Suprapubic skin (tissue), 4 donors: ENCODE results near the gene RNF141. TPM values are rescaled to one million over a fixed set of nuclear protein-coding genes. Genes with fewer than 3 reads are reported as not detected.

Experiments
- DNase-seq, 2 donors: peaks; one replicate each; pipeline ENCODE4 v3.0.0-alpha.2; 2019; ENCODE audit warnings: low spot score in 2 of 2
- H3K27ac ChIP-seq: fragments of 200-600 bp; sonication (generic); one replicate; pipeline ENCODE4 v1.5.1; 2019
- H3K27me3 ChIP-seq: fragments of 200-600 bp; sonication (generic); one replicate; pipeline ENCODE4 v1.5.1; 2019
- H3K36me3 ChIP-seq: fragments of 200-600 bp; sonication (generic); one replicate; pipeline ENCODE4 v1.5.1; 2019
- H3K4me1 ChIP-seq: fragments of 200-600 bp; sonication (generic); one replicate; pipeline ENCODE4 v1.5.1; 2019
- H3K4me3 ChIP-seq: fragments of 200-600 bp; sonication (generic); one replicate; pipeline ENCODE4 v1.5.1; 2019; ENCODE audit warnings: mild to moderate bottlenecking
- H3K9me3 ChIP-seq: fragments of 200-600 bp; sonication (generic); one replicate; pipeline ENCODE4 v1.5.1; 2019
- EP300 ChIP-seq: sonication (generic); formaldehyde crosslinking; IDR thresholded peaks from one replicate; pipeline ENCODE4 v1.6.1; 2017; ENCODE audit warnings: antibody characterized with exemption
- POLR2A ChIP-seq, 2 donors: fragments of 450-650 bp; IDR thresholded peaks; one replicate each; pipeline ENCODE4 v1.6.1; 2017; ENCODE audit warnings: antibody characterized with exemption in 2 of 2, mild to moderate bottlenecking in 2 of 2, moderate library complexity in 2 of 2
- POLR2AphosphoS5 ChIP-seq, 3 donors: sonication (generic); formaldehyde crosslinking; IDR thresholded peaks; one replicate each; pipeline ENCODE4 v1.6.1; 2017; ENCODE audit warnings: antibody characterized with exemption in 3 of 3
- WGBS: methylation state at CpG from one replicate; pipeline ENCODE4 v1.1.5; 2018; 5-methylcytosine and 5-hydroxymethylcytosine counted together
- total RNA-seq, 4 donors: library from RNA; depleted of rRNA; stranded (reverse); fragments of >200 nt; gene quantifications; one replicate each; pipeline ENCODE4 v1.1.0, GENCODE V29; 2016
- TF ChIP-seq, protein P1 (sequence below), 2 donors: fragments of 200-600 bp in 1 of 2; fragments of 450-650 bp in 1 of 2; sonication (generic) in 1 of 2; IDR thresholded peaks; one replicate each; pipeline ENCODE4 v1.5.1; 2016 to 2019; ENCODE audit warnings: antibody characterized with exemption in 2 of 2, mild to moderate bottlenecking in 1 of 2, moderate library complexity in 1 of 2

RNF141 gene
- total RNA-seq, 4 donors from 2014 or later = 68.2 to 83.4 (median 73.7) TPM

DNA sequence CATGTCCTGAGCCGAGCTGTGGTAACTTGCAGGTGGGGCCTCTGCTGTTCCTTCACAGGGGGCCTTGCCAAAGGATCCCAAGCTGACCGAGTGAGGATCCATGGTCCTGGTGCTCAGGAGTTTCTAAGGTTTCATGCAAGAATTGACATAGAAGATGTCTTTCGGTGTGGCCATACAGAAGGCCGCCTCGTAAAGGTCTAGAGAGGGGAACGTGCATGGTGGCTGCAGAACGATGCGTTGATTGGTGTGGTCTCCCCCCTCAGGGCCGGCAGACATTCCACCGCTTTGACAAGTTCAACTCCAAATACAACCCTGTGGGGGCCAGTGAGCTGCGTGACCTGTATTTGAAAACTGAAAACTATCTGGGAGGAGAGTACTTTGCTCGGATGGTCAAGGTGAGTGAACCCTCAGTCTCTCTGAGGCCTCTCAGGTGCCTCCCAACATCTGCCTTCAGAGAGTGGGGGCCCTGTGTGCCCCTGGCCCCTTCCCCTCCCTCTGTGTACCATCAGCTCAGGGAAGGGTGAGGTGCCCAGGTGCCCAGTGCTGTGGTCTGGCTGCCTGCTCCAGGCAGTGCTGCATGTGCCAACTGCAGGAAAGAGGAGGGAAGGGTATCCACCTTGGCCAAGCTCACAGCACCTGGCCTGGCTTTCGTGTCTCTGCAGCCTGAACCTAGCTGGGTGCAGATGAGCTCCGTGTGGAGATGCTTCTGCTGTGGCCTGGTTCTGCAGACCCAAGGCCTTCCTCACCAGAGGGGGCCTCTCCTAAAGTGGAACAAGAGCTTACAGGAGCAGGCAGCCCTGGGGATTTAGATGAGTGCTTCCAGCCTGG lies 46.1 kb downstream of the RNF141 start:
- H3K4me3 ChIP-seq = no peak overlapping the region
- peaks cover 22% of the 10 kb centered on the region for H3K4me1 ChIP-seq
- H3K27me3 ChIP-seq = no peaks in the 10 kb centered on the region
- DNase-seq = peak; percentile 32 to 33
- no peaks in the 10 kb centered on the region for H3K9me3 ChIP-seq
- TF ChIP-seq, protein P1, sequence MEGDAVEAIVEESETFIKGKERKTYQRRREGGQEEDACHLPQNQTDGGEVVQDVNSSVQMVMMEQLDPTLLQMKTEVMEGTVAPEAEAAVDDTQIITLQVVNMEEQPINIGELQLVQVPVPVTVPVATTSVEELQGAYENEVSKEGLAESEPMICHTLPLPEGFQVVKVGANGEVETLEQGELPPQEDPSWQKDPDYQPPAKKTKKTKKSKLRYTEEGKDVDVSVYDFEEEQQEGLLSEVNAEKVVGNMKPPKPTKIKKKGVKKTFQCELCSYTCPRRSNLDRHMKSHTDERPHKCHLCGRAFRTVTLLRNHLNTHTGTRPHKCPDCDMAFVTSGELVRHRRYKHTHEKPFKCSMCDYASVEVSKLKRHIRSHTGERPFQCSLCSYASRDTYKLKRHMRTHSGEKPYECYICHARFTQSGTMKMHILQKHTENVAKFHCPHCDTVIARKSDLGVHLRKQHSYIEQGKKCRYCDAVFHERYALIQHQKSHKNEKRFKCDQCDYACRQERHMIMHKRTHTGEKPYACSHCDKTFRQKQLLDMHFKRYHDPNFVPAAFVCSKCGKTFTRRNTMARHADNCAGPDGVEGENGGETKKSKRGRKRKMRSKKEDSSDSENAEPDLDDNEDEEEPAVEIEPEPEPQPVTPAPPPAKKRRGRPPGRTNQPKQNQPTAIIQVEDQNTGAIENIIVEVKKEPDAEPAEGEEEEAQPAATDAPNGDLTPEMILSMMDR (IDR thresholded peaks at IDR 0.05) = no peak
- TF ChIP-seq POLR2A (IDR thresholded peaks at IDR 0.05) = no peak
- TF ChIP-seq EP300 = no peak
- no peak for TF ChIP-seq POLR2AphosphoS5 (IDR thresholded peaks at IDR 0.05)
- whole genome bisulfite sequencing = 91% methylated on average over 14 of the region's 14 CpGs
- H3K27ac ChIP-seq = no peak overlapping the region
- H3K36me3 ChIP-seq = peaks cover 18% of the 10 kb centered on the region

DNA sequence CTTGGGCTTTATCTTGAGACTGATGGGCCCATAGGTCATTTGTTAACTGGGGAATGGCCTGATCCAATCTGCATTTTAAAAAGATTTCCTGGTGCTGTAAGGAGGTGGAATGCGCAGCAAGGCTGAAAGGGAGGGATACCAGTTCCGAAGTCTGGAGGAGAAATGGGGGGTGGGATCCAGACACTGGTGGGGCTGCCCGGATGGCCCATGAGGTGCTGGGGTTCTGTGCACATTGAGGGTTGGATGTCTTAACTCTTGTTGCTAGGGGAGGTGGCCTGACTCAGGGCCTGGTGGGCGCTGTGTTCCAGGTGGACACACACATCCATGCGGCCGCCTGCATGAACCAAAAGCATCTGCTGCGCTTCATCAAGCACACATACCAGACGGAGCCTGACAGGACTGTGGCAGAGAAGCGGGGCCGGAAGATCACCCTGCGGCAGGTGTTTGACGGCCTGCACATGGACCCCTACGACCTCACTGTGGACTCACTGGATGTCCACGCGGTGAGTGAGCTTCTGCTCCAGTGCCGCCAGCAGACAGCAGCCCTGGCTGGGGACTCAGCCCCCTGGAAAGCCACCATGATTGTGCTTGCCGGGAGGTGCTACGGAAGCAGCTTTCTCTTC lies 47.8 kb downstream of the RNF141 start:
- DNase-seq = peak in 1 of 2 donors; percentile 56
- TF ChIP-seq EP300 (no peak), POLR2A (IDR thresholded peaks at IDR 0.05) (no peak), POLR2AphosphoS5 (IDR thresholded peaks at IDR 0.05) (no peak)
- TF ChIP-seq, protein P1 (IDR thresholded peaks at IDR 0.05) = no peak
- no peak overlapping the region for H3K4me3 ChIP-seq
- no peak overlapping the region for H3K27ac ChIP-seq
- peaks cover 18% of the 10 kb centered on the region for H3K36me3 ChIP-seq
- 97% methylated on average over 10 of the region's 18 CpGs for WGBS
- no peaks in the 10 kb centered on the region for H3K27me3 ChIP-seq
- H3K4me1 ChIP-seq = peaks cover 29% of the 10 kb centered on the region
- no peaks in the 10 kb centered on the region for H3K9me3 ChIP-seq

DNA sequence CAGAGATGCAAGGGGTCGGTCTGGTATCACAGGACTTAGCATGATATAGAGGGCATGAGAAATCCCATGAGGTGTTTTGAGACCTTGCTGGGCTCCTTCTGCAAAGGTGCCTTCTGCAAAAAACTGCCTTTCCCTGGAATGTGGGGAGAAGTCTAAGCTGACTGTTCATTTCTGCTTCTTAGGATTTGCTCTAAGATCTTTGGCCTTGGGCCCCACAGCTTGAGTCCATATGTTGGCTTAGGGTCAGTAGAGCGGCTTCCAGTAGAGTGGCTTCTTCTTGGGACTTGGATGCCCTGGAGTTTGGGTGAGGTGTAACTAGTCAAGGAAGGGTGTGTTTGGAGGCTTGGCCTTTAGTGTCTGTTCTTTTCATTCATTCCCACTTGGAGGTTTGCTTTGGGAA lies 48.9 kb downstream of the RNF141 start:
- no peak for DNase-seq
- 80% methylated on average over 2 of the region's 2 CpGs for WGBS
- TF ChIP-seq EP300 (no peak), POLR2AphosphoS5 (IDR thresholded peaks at IDR 0.05) (no peak), POLR2A (IDR thresholded peaks at IDR 0.05) (no peak)
- TF ChIP-seq, protein P1 (IDR thresholded peaks at IDR 0.05) = no peak
- no peaks in the 10 kb centered on the region for H3K9me3 ChIP-seq
- no peaks in the 10 kb centered on the region for H3K27me3 ChIP-seq
- no peak overlapping the region for H3K4me3 ChIP-seq
- no peak overlapping the region for H3K27ac ChIP-seq
- peaks cover 34% of the 10 kb centered on the region for H3K4me1 ChIP-seq
- H3K36me3 ChIP-seq = peaks cover 18% of the 10 kb centered on the region

DNA sequence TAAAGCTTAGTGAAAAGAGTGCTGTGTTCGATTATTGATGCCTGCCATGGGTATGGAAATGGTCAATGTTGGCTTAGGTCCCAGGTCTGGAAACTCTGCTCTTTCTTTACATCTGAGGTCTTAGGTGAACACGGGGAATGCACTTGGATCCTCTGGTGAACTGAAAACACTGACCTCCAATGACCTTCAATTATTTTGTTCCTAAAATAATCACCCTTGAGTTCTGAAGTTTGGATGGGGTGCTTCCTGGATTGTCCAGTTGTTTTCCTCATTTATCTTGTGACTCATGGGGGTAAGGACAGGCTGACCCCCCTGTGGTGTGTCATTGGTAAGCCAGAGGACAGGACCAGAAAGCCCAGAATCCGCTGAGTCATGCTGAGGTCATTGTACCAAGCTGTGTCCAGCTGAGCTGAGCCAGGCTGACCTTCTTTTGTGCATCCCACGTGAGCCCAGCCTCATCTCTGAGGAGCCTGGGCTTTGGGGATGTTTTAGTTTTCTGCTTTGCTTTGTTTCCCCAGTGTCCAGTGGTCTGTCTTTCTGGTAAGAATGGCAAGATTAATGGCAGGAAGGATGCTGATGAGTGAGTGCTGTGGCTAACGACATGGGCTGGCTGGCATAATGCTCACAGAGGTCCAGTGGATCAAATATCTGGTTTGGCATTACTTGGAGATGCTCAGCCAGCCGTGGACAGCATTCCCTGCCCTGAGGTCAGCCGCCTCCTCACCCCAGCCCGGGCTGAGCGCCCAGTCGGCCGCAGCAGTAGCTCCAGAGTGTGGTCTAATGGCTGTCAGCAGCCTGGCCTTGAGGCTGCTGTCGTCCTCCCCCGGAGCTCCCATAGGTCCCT lies 50.4 kb downstream of the RNF141 start:
- Histone ChIP-seq H3K27ac (peak overlapping the region; percentile 90), H3K9me3 (no peaks in the 10 kb centered on the region), H3K36me3 (peaks cover 17% of the 10 kb centered on the region), H3K4me3 (no peak overlapping the region), H3K4me1 (peaks cover 34% of the 10 kb centered on the region), H3K27me3 (no peaks in the 10 kb centered on the region)
- WGBS = 67% methylated on average over 5 of the region's 13 CpGs
- DNase-seq = peak; percentile 76 to 85
- TF ChIP-seq POLR2AphosphoS5 (IDR thresholded peaks at IDR 0.05) = peak in 1 of 3 donors; percentile 19
- TF ChIP-seq, protein P1 (IDR thresholded peaks at IDR 0.05) = no peak

DNA sequence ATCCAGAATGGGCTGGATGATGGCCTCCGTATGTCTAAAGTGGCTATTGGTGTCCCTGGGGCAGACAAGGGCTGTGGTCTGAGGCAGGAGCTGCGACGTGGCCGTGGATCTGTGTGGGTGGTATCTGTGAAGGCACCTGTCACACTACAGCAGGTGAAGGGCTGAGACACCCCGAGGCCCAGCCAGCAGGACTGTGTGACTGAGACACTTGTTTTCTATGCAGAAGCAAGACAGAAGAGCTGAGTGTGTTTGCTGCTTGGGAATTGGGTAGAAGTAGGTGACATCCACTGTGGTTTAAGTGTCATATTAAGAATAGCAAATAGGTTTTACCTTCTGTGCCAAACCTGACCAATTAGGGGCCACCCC lies 51.0 kb downstream of the RNF141 start:
- 64% methylated on average over 5 of the region's 5 CpGs for WGBS
- H3K9me3 ChIP-seq = no peaks in the 10 kb centered on the region
- peaks cover 34% of the 10 kb centered on the region for H3K4me1 ChIP-seq
- H3K4me3 ChIP-seq = no peak overlapping the region
- no peak for TF ChIP-seq EP300
- TF ChIP-seq, protein P1 (IDR thresholded peaks at IDR 0.05) = no peak
- no peak for TF ChIP-seq POLR2AphosphoS5 (IDR thresholded peaks at IDR 0.05)
- no peak for TF ChIP-seq POLR2A (IDR thresholded peaks at IDR 0.05)
- no peaks in the 10 kb centered on the region for H3K27me3 ChIP-seq
- H3K36me3 ChIP-seq = peaks cover 16% of the 10 kb centered on the region
- peak overlapping the region; percentile 90 for H3K27ac ChIP-seq
- DNase-seq = peak in 1 of 2 donors; percentile 77
